Neural cell (in vitro differentiated cells): ENCODE data around the gene SH3RF3. TPM values are rescaled to one million over a fixed set of nuclear protein-coding genes. Genes with fewer than 3 reads are reported as not detected.

Source experiments
- H2AFZ ChIP-seq: fragments of 200-600, 300-800 bp; sonication (generic), shearing (Covaris generic); 2 replicates; pipeline ENCODE4 v1.6.0; 2014; ENCODE audit warnings: low read depth, mild to moderate bottlenecking, antibody characterized with exemption, low read length, moderate library complexity
- H3F3A ChIP-seq: fragments of 200-600 bp; shearing (Covaris generic); 2 replicates; pipeline ENCODE4 v1.6.1; 2016; ENCODE audit warnings: mild to moderate bottlenecking, moderate library complexity, mixed read lengths, antibody characterized with exemption, low read length; ENCODE audit not compliant: insufficient read depth, poor library complexity, severe bottlenecking
- H3K27ac ChIP-seq: fragments of 200-600, 300-800 bp; sonication (generic), shearing (Covaris generic); 2 replicates; pipeline ENCODE4 v1.5.1; 2014; ENCODE audit warnings: mild to moderate bottlenecking, low read length, moderate library complexity
- H3K27me3 ChIP-seq: fragments of 300-800, 200-600 bp; sonication (generic), shearing (Covaris generic); 2 replicates; pipeline ENCODE4 v1.6.0; 2014; ENCODE audit warnings: mild to moderate bottlenecking, low read depth, low read length, moderate library complexity; ENCODE audit not compliant: insufficient read depth
- H3K36me3 ChIP-seq: fragments of 300-800, 200-600 bp; sonication (generic), shearing (Covaris generic); 2 replicates; pipeline ENCODE4 v1.5.1; 2014; ENCODE audit warnings: mild to moderate bottlenecking, antibody characterized with exemption, low read length, moderate library complexity; ENCODE audit not compliant: insufficient read depth
- H3K4me2 ChIP-seq: fragments of 300-800, 200-600 bp; sonication (generic), shearing (Covaris generic); 2 replicates; pipeline ENCODE4 v1.6.0; 2014; ENCODE audit warnings: mild to moderate bottlenecking, low read length
- H3K4me3 ChIP-seq: fragments of 300-800, 200-600 bp; sonication (generic), shearing (Covaris generic); 2 replicates; pipeline ENCODE4 v1.5.1; 2014; ENCODE audit warnings: mild to moderate bottlenecking, low read length, moderate library complexity
- H3K79me2 ChIP-seq: fragments of 200-600 bp; shearing (Covaris generic); replicated peaks from 2 replicates; pipeline ENCODE4 v1.6.0; 2014; ENCODE audit warnings: mild to moderate bottlenecking, low read length, moderate library complexity; ENCODE audit not compliant: insufficient read depth
- H3K9ac ChIP-seq: fragments of 300-800, 200-600 bp; sonication (generic), shearing (Covaris generic); 2 replicates; pipeline ENCODE4 v1.6.1; 2016; ENCODE audit warnings: mild to moderate bottlenecking, low read length, mixed read lengths
- H3K9me2 ChIP-seq: fragments of 200-600 bp; shearing (Covaris generic); 2 replicates; pipeline ENCODE4 v1.6.1; 2016; ENCODE audit warnings: mild to moderate bottlenecking, low read length, mixed read lengths; ENCODE audit not compliant: insufficient read depth
- H3K9me3 ChIP-seq: fragments of 200-600, 300-800 bp; sonication (generic), shearing (Covaris generic); 2 replicates; pipeline ENCODE4 v1.6.1; 2016; ENCODE audit warnings: mild to moderate bottlenecking, mixed run types, low read length, moderate library complexity, mixed read lengths
- H4K20me1 ChIP-seq: fragments of 200-600 bp; shearing (Covaris generic); 2 replicates; pipeline ENCODE4 v1.6.1; 2016; ENCODE audit warnings: mild to moderate bottlenecking, mixed run types; ENCODE audit not compliant: insufficient read depth
- EP300 ChIP-seq: fragments of 450-650 bp; conservative IDR thresholded peaks from 2 replicates; pipeline ENCODE4 v1.6.1; 2014; ENCODE audit warnings: antibody characterized with exemption, mild to moderate bottlenecking, moderate library complexity; ENCODE audit not compliant: poor library complexity, severe bottlenecking
- EZH2 ChIP-seq: fragments of 200-600, 300-800 bp; shearing (Covaris generic), sonication (generic); IDR thresholded peaks from 2 replicates; pipeline ENCODE4 v1.6.1; 2014; ENCODE audit warnings: antibody characterized with exemption, low read length, borderline replicate concordance, mild to moderate bottlenecking; ENCODE audit not compliant: insufficient read depth, poor library complexity, severe bottlenecking
- MXI1 ChIP-seq: fragments of 450-650 bp; conservative IDR thresholded peaks from 2 replicates; pipeline ENCODE4 v1.6.1; 2014; ENCODE audit warnings: antibody characterized with exemption, mild to moderate bottlenecking; ENCODE audit not compliant: poor library complexity, severe bottlenecking
- POLR2AphosphoS5 ChIP-seq: IDR thresholded peaks from 2 replicates; pipeline ENCODE4 v1.6.1; 2012
- RAD21 ChIP-seq: fragments of 450-650 bp; conservative IDR thresholded peaks from 2 replicates; pipeline ENCODE4 v1.6.1; 2014; ENCODE audit warnings: antibody characterized with exemption, mild to moderate bottlenecking, moderate library complexity
- SMC3 ChIP-seq: fragments of 450-650 bp; conservative IDR thresholded peaks from 2 replicates; pipeline ENCODE4 v1.6.1; 2014; ENCODE audit warnings: antibody characterized with exemption, mild to moderate bottlenecking, moderate library complexity; ENCODE audit not compliant: poor library complexity
- TAF1 ChIP-seq: IDR thresholded peaks from 2 replicates; pipeline ENCODE4 v1.6.1; 2012; ENCODE audit warnings: low read depth
- polyA plus RNA-seq: library from polyadenylated mRNA; depleted of rRNA; stranded (reverse); fragments of >200 nt; gene quantifications from 2 replicates; pipeline ENCODE4 v1.2.3, GENCODE V29; 2014
- TF ChIP-seq, protein P1 (sequence below): IDR thresholded peaks from 2 replicates; pipeline ENCODE4 v1.6.1; 2012; ENCODE audit warnings: borderline replicate concordance
- TF ChIP-seq, protein P2 (sequence below): fragments of 450-650 bp; IDR thresholded peaks from 2 replicates; pipeline ENCODE4 v1.5.1; 2014; ENCODE audit warnings: antibody characterized with exemption, mild to moderate bottlenecking, moderate library complexity; ENCODE audit not compliant: poor library complexity, severe bottlenecking

SH3RF3 gene
- polyA plus RNA-seq, 1 donor from 2014 or later = 0.53 TPM

DNA sequence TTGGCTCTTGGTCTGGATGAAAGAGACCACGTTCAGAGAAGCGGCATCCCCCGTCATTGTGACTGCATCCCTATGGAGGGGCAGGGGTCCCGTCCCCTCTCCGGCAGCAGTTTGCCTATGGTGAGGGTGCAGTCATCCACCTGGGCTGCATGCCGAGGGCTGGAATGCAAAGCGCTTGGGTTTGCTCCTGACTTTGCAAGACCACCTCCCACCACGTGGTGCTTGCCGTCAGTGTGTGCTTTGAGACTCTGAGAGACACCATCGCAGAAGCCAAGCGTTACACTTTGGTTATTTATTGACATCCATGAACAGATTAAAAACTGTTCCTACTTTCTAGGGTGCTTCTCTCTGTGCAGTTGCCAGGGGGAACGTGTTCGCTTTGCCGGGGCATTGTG lies 59.5 kb downstream of the SH3RF3 start:
- no peak overlapping the region for H2AFZ ChIP-seq
- no peaks in the 10 kb centered on the region for H3K9me3 ChIP-seq
- H3K9me2 ChIP-seq = no peaks in the 10 kb centered on the region
- H3K36me3 ChIP-seq = no peaks in the 10 kb centered on the region
- H3K27ac ChIP-seq = no peak overlapping the region
- H3K9ac ChIP-seq = no peak overlapping the region
- no peaks in the 10 kb centered on the region for H3K79me2 ChIP-seq
- no peak overlapping the region for H3K4me2 ChIP-seq
- H3F3A ChIP-seq = no peaks in the 10 kb centered on the region
- H3K4me3 ChIP-seq = no peak overlapping the region
- no peaks in the 10 kb centered on the region for H4K20me1 ChIP-seq
- H3K27me3 ChIP-seq = no peaks in the 10 kb centered on the region
- TF ChIP-seq POLR2AphosphoS5 (no peak), MXI1 (no peak)

DNA sequence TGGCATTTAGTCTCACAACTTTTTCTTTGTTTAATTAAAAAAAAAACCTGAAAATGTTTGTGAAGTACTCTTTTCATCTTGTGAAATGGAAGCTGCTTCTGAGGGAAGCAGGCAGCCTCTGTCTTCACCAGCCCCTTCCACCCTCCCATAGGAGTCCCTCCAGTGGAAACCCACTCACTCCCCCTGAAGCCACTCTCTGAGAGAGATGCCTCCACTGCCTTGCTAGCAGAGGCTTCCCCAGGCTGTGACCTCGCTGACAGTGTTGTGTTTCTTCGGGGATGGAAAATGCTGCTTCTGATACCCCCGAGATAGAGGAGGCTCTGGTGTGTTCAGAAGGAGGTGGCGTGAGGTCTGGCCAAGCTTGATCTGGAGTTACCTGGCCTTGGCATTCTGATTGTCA lies 59.9 kb downstream of the SH3RF3 start:
- Histone ChIP-seq H4K20me1 (no peaks in the 10 kb centered on the region), H3K4me3 (no peak overlapping the region), H3K9me2 (no peaks in the 10 kb centered on the region), H3K27me3 (no peaks in the 10 kb centered on the region), H2AFZ (no peak overlapping the region), H3K79me2 (no peaks in the 10 kb centered on the region), H3F3A (no peaks in the 10 kb centered on the region), H3K36me3 (no peaks in the 10 kb centered on the region), H3K4me2 (no peak overlapping the region), H3K9me3 (no peaks in the 10 kb centered on the region), H3K9ac (no peak overlapping the region), H3K27ac (no peak overlapping the region)
- no peak for TF ChIP-seq EP300
- TF ChIP-seq SMC3 = no peak
- TF ChIP-seq, protein P1, sequence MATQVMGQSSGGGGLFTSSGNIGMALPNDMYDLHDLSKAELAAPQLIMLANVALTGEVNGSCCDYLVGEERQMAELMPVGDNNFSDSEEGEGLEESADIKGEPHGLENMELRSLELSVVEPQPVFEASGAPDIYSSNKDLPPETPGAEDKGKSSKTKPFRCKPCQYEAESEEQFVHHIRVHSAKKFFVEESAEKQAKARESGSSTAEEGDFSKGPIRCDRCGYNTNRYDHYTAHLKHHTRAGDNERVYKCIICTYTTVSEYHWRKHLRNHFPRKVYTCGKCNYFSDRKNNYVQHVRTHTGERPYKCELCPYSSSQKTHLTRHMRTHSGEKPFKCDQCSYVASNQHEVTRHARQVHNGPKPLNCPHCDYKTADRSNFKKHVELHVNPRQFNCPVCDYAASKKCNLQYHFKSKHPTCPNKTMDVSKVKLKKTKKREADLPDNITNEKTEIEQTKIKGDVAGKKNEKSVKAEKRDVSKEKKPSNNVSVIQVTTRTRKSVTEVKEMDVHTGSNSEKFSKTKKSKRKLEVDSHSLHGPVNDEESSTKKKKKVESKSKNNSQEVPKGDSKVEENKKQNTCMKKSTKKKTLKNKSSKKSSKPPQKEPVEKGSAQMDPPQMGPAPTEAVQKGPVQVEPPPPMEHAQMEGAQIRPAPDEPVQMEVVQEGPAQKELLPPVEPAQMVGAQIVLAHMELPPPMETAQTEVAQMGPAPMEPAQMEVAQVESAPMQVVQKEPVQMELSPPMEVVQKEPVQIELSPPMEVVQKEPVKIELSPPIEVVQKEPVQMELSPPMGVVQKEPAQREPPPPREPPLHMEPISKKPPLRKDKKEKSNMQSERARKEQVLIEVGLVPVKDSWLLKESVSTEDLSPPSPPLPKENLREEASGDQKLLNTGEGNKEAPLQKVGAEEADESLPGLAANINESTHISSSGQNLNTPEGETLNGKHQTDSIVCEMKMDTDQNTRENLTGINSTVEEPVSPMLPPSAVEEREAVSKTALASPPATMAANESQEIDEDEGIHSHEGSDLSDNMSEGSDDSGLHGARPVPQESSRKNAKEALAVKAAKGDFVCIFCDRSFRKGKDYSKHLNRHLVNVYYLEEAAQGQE = no peak
- TF ChIP-seq POLR2AphosphoS5 = no peak
- TF ChIP-seq EZH2 = no peak
- TF ChIP-seq RAD21 = no peak
- TF ChIP-seq TAF1 = no peak

DNA sequence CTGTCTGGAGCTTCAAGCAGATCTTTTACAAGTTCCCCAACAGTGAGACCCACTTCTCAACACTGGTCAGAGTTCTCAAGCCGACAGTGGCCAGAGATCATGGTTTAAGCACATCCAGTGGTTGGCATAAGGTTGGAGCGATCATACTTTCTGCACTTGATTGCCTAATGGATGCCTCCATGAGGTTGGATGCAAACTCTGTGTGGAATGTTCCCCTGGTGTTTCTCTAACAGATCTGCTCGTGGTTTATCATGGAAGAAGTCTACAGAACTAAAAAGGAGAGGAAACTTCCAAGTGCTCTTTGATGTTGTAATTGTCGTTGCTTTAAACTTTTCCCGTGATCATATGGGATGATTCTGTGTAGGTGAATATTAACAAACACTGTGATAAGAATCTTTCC lies 60.7 kb downstream of the SH3RF3 start:
- no peak overlapping the region for H2AFZ ChIP-seq
- no peak overlapping the region for H3K4me2 ChIP-seq
- no peak overlapping the region for H3K9ac ChIP-seq
- no peaks in the 10 kb centered on the region for H4K20me1 ChIP-seq
- H3K36me3 ChIP-seq = no peaks in the 10 kb centered on the region
- no peak overlapping the region for H3K4me3 ChIP-seq
- TF ChIP-seq TAF1 (no peak), RAD21 (no peak), MXI1 (no peak), SMC3 (no peak), POLR2AphosphoS5 (no peak), EP300 (no peak), EZH2 (no peak)
- TF ChIP-seq, protein P2, sequence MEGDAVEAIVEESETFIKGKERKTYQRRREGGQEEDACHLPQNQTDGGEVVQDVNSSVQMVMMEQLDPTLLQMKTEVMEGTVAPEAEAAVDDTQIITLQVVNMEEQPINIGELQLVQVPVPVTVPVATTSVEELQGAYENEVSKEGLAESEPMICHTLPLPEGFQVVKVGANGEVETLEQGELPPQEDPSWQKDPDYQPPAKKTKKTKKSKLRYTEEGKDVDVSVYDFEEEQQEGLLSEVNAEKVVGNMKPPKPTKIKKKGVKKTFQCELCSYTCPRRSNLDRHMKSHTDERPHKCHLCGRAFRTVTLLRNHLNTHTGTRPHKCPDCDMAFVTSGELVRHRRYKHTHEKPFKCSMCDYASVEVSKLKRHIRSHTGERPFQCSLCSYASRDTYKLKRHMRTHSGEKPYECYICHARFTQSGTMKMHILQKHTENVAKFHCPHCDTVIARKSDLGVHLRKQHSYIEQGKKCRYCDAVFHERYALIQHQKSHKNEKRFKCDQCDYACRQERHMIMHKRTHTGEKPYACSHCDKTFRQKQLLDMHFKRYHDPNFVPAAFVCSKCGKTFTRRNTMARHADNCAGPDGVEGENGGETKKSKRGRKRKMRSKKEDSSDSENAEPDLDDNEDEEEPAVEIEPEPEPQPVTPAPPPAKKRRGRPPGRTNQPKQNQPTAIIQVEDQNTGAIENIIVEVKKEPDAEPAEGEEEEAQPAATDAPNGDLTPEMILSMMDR = no peak
- TF ChIP-seq, protein P1 = no peak
- no peaks in the 10 kb centered on the region for H3F3A ChIP-seq
- no peaks in the 10 kb centered on the region for H3K79me2 ChIP-seq
- H3K27me3 ChIP-seq = no peaks in the 10 kb centered on the region
- H3K9me3 ChIP-seq = no peaks in the 10 kb centered on the region
- H3K9me2 ChIP-seq = no peaks in the 10 kb centered on the region
- no peak overlapping the region for H3K27ac ChIP-seq
